SW 1271 (cell line): ENCODE data around the gene VEPH1.

Experiments
- DNase-seq, 2 experiments: peaks; one replicate each; lab custom pipeline; 2025; lab: John Stamatoyannopoulos, UW

Gene VEPH1

GRCh38 chr3:157429708-157430107 is 73.5 kb downstream of the VEPH1 start:
- peak in 1 of 2 experiments; percentile 25 for DNase-seq

GRCh38 chr3:157428853-157429252 is 74.4 kb downstream of the VEPH1 start:
- DNase-seq, result no peak

GRCh38 chr3:157427901-157428300 is 75.3 kb downstream of the VEPH1 start:
- DNase-seq, result no peak

- DNase-seq, result peak in 1 of 2 experiments; percentile 43
These were observed 79.9 kb downstream of the VEPH1 start for GRCh38 chr3:157423337-157423736.

- DNase-seq, result no peak
These were observed 82.5 kb downstream of the VEPH1 start for GRCh38 chr3:157420606-157421130.

GRCh38 chr3:157418104-157418503 is 85.1 kb downstream of the VEPH1 start:
- DNase-seq, result peak; percentile 15 to 52

GRCh38 chr3:157417247-157417646 is 86.0 kb downstream of the VEPH1 start:
- peak in 1 of 2 experiments; percentile 9 for DNase-seq

- no peak for DNase-seq
These were observed 86.7 kb downstream of the VEPH1 start for GRCh38 chr3:157416347-157417087.

GRCh38 chr3:157414861-157415260 is 88.4 kb downstream of the VEPH1 start:
- no peak for DNase-seq

GRCh38 chr3:157412323-157412855 is 90.8 kb downstream of the VEPH1 start:
- no peak for DNase-seq

- DNase-seq, result no peak
These were observed 92.3 kb downstream of the VEPH1 start for GRCh38 chr3:157410945-157411344.

- DNase-seq, result no peak
These were observed 93.7 kb downstream of the VEPH1 start for GRCh38 chr3:157409516-157409915.

GRCh38 chr3:157408499-157409149 is 94.6 kb downstream of the VEPH1 start:
- DNase-seq, result no peak

GRCh38 chr3:157407769-157408168 is 95.4 kb downstream of the VEPH1 start:
- no peak for DNase-seq

GRCh38 chr3:157406394-157406793 is 96.8 kb downstream of the VEPH1 start:
- DNase-seq, result no peak

- DNase-seq, result no peak
These were observed 97.8 kb downstream of the VEPH1 start for GRCh38 chr3:157405457-157405856.

GRCh38 chr3:157404381-157404780 is 98.8 kb downstream of the VEPH1 start:
- DNase-seq, result no peak

- no peak for DNase-seq
These were observed 104.6 kb downstream of the VEPH1 start for GRCh38 chr3:157398598-157398997.

GRCh38 chr3:157394411-157394810 is 108.8 kb downstream of the VEPH1 start:
- no peak for DNase-seq

GRCh38 chr3:157393113-157393512 is 110.1 kb downstream of the VEPH1 start:
- DNase-seq, result no peak

GRCh38 chr3:157392104-157392503 is 111.1 kb downstream of the VEPH1 start:
- no peak for DNase-seq

- DNase-seq, result no peak
These were observed 112.3 kb downstream of the VEPH1 start for GRCh38 chr3:157390713-157391515.
